GM12878 (cell line): ENCODE measurements around the gene MSI2. TPM values are rescaled to one million over a fixed set of nuclear protein-coding genes. Genes with fewer than 3 reads are reported as not detected.

Source experiments
- ATAC-seq: fragments of 200-7000 bp; cut with Tn5 transposase; 3 replicates; pipeline ENCODE4 v1.9.1; 2020; ENCODE audit warnings: mild to moderate bottlenecking, moderate library complexity
- BruUV-seq: library from RNA; stranded (reverse); fragments of 400-500 nt; replicated peaks from 2 replicates; lab custom pipeline; 2021; lab: Mats Ljungman, UMichigan
- CTCF ChIA-PET: fragments of 300-600 bp; sonication (Branson Sonifier 250); formaldehyde crosslinking; extraction: SDS; loops from one replicate; lab custom pipeline; 2021; ENCODE audit warnings: inconsistent platforms; lab: Yijun Ruan, JAX
- POLR2A ChIA-PET: fragments of 350-600 bp; formaldehyde crosslinking; extraction: SDS; loops from one replicate; lab custom pipeline; 2021; ENCODE audit warnings: inconsistent platforms; lab: Charles Lee
- RAD21 ChIA-PET: fragments of 300-600 bp; sonication (Branson Sonifier 250); formaldehyde crosslinking; loops from one replicate; lab custom pipeline; 2023; ENCODE audit warnings: antibody characterized with exemption; ENCODE audit not compliant: unreplicated experiment; lab: Charles Lee
- SMC1A ChIA-PET: fragments of 300-600 bp; sonication (Branson Sonifier 250); formaldehyde crosslinking; loops from one replicate; lab custom pipeline; 2023; ENCODE audit not compliant: unreplicated experiment, uncharacterized antibody; lab: Charles Lee
- DNase-seq: peaks from one replicate; pipeline ENCODE4 v3.0.0-alpha.2; 2011; ENCODE audit warnings: low read depth, low spot score
- FAIRE-seq: peaks from 3 replicates; lab custom pipeline; 2011; peaks lifted over from hg19 to GRCh38; lab: Jason Lieb, UNC
- H2AFZ ChIP-seq: 2 replicates; pipeline ENCODE4 v1.6.0; 2011; ENCODE audit warnings: low read depth, low read length, control low read depth; ENCODE audit not compliant: control insufficient read depth
- H3K27ac ChIP-seq: 2 replicates; pipeline ENCODE4 v1.5.1; 2011; ENCODE audit warnings: control low read depth; ENCODE audit not compliant: control insufficient read depth, insufficient read depth
- H3K27me3 ChIP-seq, 2 experiments: replicated peaks in 1 of 2; 2 replicates each; pipeline versions ENCODE4 v1.6.0 to v1.6.1; 2011; ENCODE audit warnings: low read length in 1 of 2; ENCODE audit not compliant: control insufficient read depth in 2 of 2, insufficient read depth in 2 of 2
- H3K36me3 ChIP-seq, 2 experiments: 2 replicates each; pipeline ENCODE4 v1.5.1; 2011; ENCODE audit warnings: low read length in 1 of 2; ENCODE audit not compliant: control insufficient read depth in 2 of 2, insufficient read depth in 2 of 2
- H3K4me1 ChIP-seq: 2 replicates; pipeline ENCODE4 v1.6.1; 2011; ENCODE audit warnings: mild to moderate bottlenecking, low read length, moderate library complexity, mixed read lengths; ENCODE audit not compliant: control insufficient read depth, insufficient read depth
- H3K4me2 ChIP-seq: 2 replicates; pipeline ENCODE4 v1.6.0; 2011; ENCODE audit warnings: control low read depth; ENCODE audit not compliant: control insufficient read depth, insufficient read depth
- H3K4me3 ChIP-seq: fragments of 200-600 bp; sonication (generic); 2 replicates; pipeline ENCODE4 v1.5.1; 2016
- H3K79me2 ChIP-seq: 2 replicates; pipeline ENCODE4 v1.6.0; 2011; ENCODE audit warnings: low read length; ENCODE audit not compliant: control insufficient read depth, insufficient read depth
- H3K9ac ChIP-seq: 2 replicates; pipeline ENCODE4 v1.8.0; 2011; ENCODE audit warnings: low read length, control low read depth, mixed read lengths; ENCODE audit not compliant: control insufficient read depth, insufficient read depth
- H3K9me3 ChIP-seq: replicated peaks from 3 replicates; pipeline ENCODE4 v1.5.1; 2011; ENCODE audit warnings: mild to moderate bottlenecking, low read length; ENCODE audit not compliant: control insufficient read depth, insufficient read depth
- H4K20me1 ChIP-seq: 2 replicates; pipeline ENCODE4 v1.6.0; 2011; ENCODE audit not compliant: control insufficient read depth, insufficient read depth
- BCL11A ChIP-seq: IDR thresholded peaks from 2 replicates; pipeline ENCODE4 v1.6.1; 2011; ENCODE audit warnings: low read depth, low read length
- E2F8 ChIP-seq: fragments of 450-650 bp; IDR thresholded peaks from 2 replicates; pipeline ENCODE4 v1.6.1; 2018; ENCODE audit warnings: mild to moderate bottlenecking, low read depth, moderate library complexity; ENCODE audit not compliant: partially characterized antibody
- E4F1 ChIP-seq: fragments of 450-650 bp; IDR thresholded peaks from 2 replicates; pipeline ENCODE4 v1.6.1; 2018; ENCODE audit warnings: borderline replicate concordance, mild to moderate bottlenecking; ENCODE audit not compliant: partially characterized antibody
- EED ChIP-seq: sonication (generic); IDR thresholded peaks from 2 replicates; pipeline ENCODE4 v1.6.1; 2016; ENCODE audit warnings: antibody characterized with exemption, low read depth
- IKZF1 ChIP-seq: fragments of 450-650 bp; conservative IDR thresholded peaks from 2 replicates; pipeline ENCODE4 v1.6.1; 2017; ENCODE audit warnings: antibody characterized with exemption, mild to moderate bottlenecking
- NBN ChIP-seq: fragments of 450-650 bp; IDR thresholded peaks from 2 replicates; pipeline ENCODE4 v1.6.1; 2016
- NR2F1 ChIP-seq: fragments of 450-650 bp; conservative IDR thresholded peaks from 2 replicates; pipeline ENCODE4 v1.6.1; 2017; ENCODE audit warnings: mild to moderate bottlenecking
- PML ChIP-seq: IDR thresholded peaks from 2 replicates; pipeline ENCODE4 v1.6.1; 2012; ENCODE audit warnings: low read length, inconsistent platforms
- POLR2AphosphoS5 ChIP-seq: IDR thresholded peaks from 2 replicates; pipeline ENCODE4 v1.6.1; 2011; ENCODE audit warnings: mild to moderate bottlenecking, low read length, inconsistent platforms
- RBBP5 ChIP-seq: fragments of 200-600 bp; sonication (generic); conservative IDR thresholded peaks from 2 replicates; pipeline ENCODE4 v1.6.1; 2016
- STAT3 ChIP-seq: IDR thresholded peaks from 2 replicates; pipeline ENCODE4 v1.6.1; 2011; ENCODE audit warnings: low read depth, low read length, improper control_type of control experiment
- ZNF24 ChIP-seq: fragments of 450-650 bp; IDR thresholded peaks from 2 replicates; pipeline ENCODE4 v1.6.1; 2017; ENCODE audit warnings: antibody characterized with exemption, mild to moderate bottlenecking
- WGBS: methylation state at CpG from one replicate; pipeline ENCODE4 v1.1.6; 2016; ENCODE audit warnings: low lambda C conversion rate; ENCODE audit not compliant: insufficient replicate concordance, insufficient coverage; ENCODE audit errors: missing lambda C conversion rate; 5-methylcytosine and 5-hydroxymethylcytosine counted together
- in situ Hi-C: fragments of 300-500 bp; cut with MboI; formaldehyde crosslinking; loops from 9 replicates; pipeline ENCODE4 v1.14.3; 2018; ENCODE audit warnings: mixed read lengths
- intact Hi-C: fragments of 100-400 bp; cut with micrococcal nuclease; formaldehyde crosslinking; loops from one replicate; pipeline ENCODE4 v1.14.2; 2022; ENCODE audit not compliant: unreplicated experiment
- polyA plus RNA-seq, 11 experiments: library from polyadenylated mRNA; depleted of rRNA in 4 of 11; unstranded in 6 of 11; stranded (reverse) in 5 of 11; fragments of >200 nt; fragmentation: Nextera tagmentation in 4 of 11; fragmentation: Illumina TruSeq in 1 of 11; extraction: Ambion mirVana in 4 of 11; extraction: Trizol in 1 of 11; gene quantifications; 1 replicate in 1 of 11; 2 replicates in 10 of 11; pipeline versions ENCODE4 v1.2.1 to v1.2.3, GENCODE V29; 2011 to 2016; ENCODE audit warnings: inconsistent platforms in 2 of 11, missing spikeins in 2 of 11, low read depth in 1 of 11
- total RNA-seq, 4 experiments: library from RNA; depleted of rRNA in 3 of 4; stranded (reverse); fragments of >200 nt in 3 of 4; fragmentation: Illumina TruSeq in 1 of 4; extraction: Trizol in 1 of 4; gene quantifications; 2 replicates each; pipeline versions ENCODE4 v1.2.1 to v1.2.3, GENCODE V29; 2013 to 2021

Gene MSI2
- total and polyA plus RNA-seq, 10 of the 15 experiments (the other 5 are each of a cell fraction or from before 2014, with no cell fraction given), result 6.1 to 76.1 (median 42.0) TPM

GRCh38 chr17:57566721-57567120, 310.4 kb downstream of the MSI2 start:
- Histone ChIP-seq H4K20me1 (no peaks in the 10 kb centered on the region; the same call in 1 of the 2 replicates), H3K9ac (no peak overlapping the region), H3K27me3 (no peaks in the 10 kb centered on the region), H3K36me3 (peaks cover 0 to 3% of the 10 kb centered on the region in 2 experiments; a peak in 3 of 4 replicates), H2AFZ (no peak overlapping the region), H3K27ac (no peak overlapping the region), H3K4me2 (no peak overlapping the region), H3K9me3 (no peaks in the 10 kb centered on the region), H3K4me3 (no peak overlapping the region), H3K79me2 (no peaks in the 10 kb centered on the region), H3K4me1 (no peaks in the 10 kb centered on the region)
- no peak for DNase-seq
- WGBS, result 100% methylated on average over 9 of the region's 9 CpGs
- ATAC-seq, result no peak
- TF ChIP-seq STAT3 (no peak), RBBP5 (no peak), ZNF24 (no peak)
- ChIA-PET RAD21 (no interaction called here), POLR2A (no interaction called here), CTCF (interaction anchor here (1.4 kb wide), 1 partner anchor 19 kb away, joined by 4 read pairs; no protein-coding TSS in a partner anchor), SMC1A (interaction anchor here (1.3 to 2.4 kb wide), 2 partner anchors 11 to 324 kb away, joined by 4 to 11 read pairs; no protein-coding TSS in a partner anchor)
- intact Hi-C loops, result no loop called here
- no TSS peak for BruUV-seq
- FAIRE-seq, result no peak
- in situ Hi-C loops, result no loop called here

- Histone ChIP-seq H2AFZ (no peak overlapping the region), H3K4me2 (no peak overlapping the region), H3K4me3 (no peak overlapping the region), H4K20me1 (no peaks in the 10 kb centered on the region; the same call in 1 of the 2 replicates), H3K27ac (no peak overlapping the region), H3K79me2 (no peaks in the 10 kb centered on the region), H3K36me3 (peaks cover 0 to 3% of the 10 kb centered on the region in 2 experiments; a peak in 3 of 4 replicates), H3K9ac (no peak overlapping the region), H3K27me3 (no peaks in the 10 kb centered on the region), H3K4me1 (no peaks in the 10 kb centered on the region), H3K9me3 (no peaks in the 10 kb centered on the region)
- FAIRE-seq (no peak), DNase-seq (no peak), ATAC-seq (no peak)
- BruUV-seq, result no TSS peak
- intact Hi-C loops (no loop called here), in situ Hi-C loops (no loop called here)
- POLR2A ChIA-PET, result interaction anchor here (1.7 kb wide), 1 partner anchor 11 kb away, joined by 4 read pairs; no protein-coding TSS in a partner anchor
- RAD21 ChIA-PET, result no interaction called here
- WGBS, result 95% methylated on average over 9 of the region's 9 CpGs
- CTCF ChIA-PET, result interaction anchor here (0.7 to 1.4 kb wide), 2 partner anchors 18 to 180 kb away, joined by 3 to 4 read pairs; no protein-coding TSS in a partner anchor
- SMC1A ChIA-PET, result interaction anchor here (2.4 kb wide), 1 partner anchor 11 kb away, joined by 11 read pairs; no protein-coding TSS in a partner anchor
- TF ChIP-seq POLR2AphosphoS5, result no peak
- TF ChIP-seq PML, result no peak
- no peak for TF ChIP-seq NBN
- TF ChIP-seq E2F8, result no peak
- TF ChIP-seq BCL11A, result no peak
- TF ChIP-seq NR2F1, result no peak
- TF ChIP-seq EED, result no peak
- no peak for TF ChIP-seq E4F1
- no peak for TF ChIP-seq IKZF1
These were observed 310.9 kb downstream of the MSI2 start for GRCh38 chr17:57567251-57567650.
